HG03025 (cell line): ENCODE measurements around the gene A1CF.
"Not testable (repeated sequence)": the region's sequence is repeated elsewhere in the genome, so short reads cannot be mapped to it uniquely, and the experiment has no call there.

ENCODE experiments used
- ATAC-seq: cut with Tn5 transposase; IDR thresholded peaks from one replicate; pipeline ENCODE4 v1.9.1; 2021; ENCODE audit warnings: mild to moderate bottlenecking, moderate library complexity; ENCODE audit not compliant: unreplicated experiment, low FRiP score

The A1CF gene, protein sequence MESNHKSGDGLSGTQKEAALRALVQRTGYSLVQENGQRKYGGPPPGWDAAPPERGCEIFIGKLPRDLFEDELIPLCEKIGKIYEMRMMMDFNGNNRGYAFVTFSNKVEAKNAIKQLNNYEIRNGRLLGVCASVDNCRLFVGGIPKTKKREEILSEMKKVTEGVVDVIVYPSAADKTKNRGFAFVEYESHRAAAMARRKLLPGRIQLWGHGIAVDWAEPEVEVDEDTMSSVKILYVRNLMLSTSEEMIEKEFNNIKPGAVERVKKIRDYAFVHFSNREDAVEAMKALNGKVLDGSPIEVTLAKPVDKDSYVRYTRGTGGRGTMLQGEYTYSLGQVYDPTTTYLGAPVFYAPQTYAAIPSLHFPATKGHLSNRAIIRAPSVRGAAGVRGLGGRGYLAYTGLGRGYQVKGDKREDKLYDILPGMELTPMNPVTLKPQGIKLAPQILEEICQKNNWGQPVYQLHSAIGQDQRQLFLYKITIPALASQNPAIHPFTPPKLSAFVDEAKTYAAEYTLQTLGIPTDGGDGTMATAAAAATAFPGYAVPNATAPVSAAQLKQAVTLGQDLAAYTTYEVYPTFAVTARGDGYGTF

GRCh38 chr10:50885097-50885859, at the start of gene A1CF:
Gene A1CF (minus strand): TSS chr10:50885627. CDS start chr10:50859940, 25,687 bp downstream.
- no peak for ATAC-seq

DNA sequence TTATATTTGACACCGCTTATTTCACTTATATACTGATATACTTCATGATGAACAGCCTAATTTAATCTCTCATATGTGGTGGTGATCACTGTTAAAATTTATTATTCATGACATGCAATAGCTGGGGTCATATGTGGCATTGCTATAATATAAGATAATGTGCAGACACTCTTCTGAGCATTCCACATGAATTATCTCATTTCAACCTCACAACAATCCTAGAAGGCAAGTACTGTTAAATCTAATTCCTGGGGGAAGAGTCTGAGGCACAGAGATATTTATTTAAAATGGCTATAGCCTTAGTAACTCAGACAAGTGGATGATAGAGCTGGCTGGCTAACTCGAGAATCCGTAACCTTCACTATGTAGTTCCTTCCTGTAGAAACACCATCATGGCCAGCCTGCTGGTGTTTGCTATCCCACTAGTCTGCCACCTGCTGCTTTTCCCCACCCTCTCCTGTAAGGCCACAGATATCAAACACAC, 46.6 kb upstream of the A1CF start:
- no peak for ATAC-seq

GRCh38 chr10:50929670-50930069, 44.2 kb upstream of the A1CF start:
- no peak for ATAC-seq

DNA sequence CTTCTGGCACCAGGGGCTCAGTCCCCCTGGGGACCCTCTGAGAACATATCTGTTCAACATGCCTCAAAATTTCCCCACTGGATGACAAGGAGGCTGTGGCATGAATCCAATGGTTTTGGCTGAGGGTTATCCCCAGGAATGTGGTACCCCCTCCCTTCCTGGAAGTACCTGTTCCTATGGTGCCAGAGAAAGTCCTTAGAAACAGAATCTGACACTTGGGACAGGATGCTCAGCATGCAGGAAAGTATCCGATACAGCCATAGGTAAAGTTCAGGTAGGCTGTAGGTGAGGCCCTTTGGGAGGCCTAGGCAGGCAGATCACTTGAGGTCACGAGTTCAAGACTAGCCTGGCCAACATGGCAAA, 42.7 kb upstream of the A1CF start:
- no peak for ATAC-seq

GRCh38 chr10:50927522-50928189, 42.2 kb upstream of the A1CF start:
- ATAC-seq = no peak

GRCh38 chr10:50923471-50923870, 38.0 kb upstream of the A1CF start:
- ATAC-seq = not testable (repeated sequence)

DNA sequence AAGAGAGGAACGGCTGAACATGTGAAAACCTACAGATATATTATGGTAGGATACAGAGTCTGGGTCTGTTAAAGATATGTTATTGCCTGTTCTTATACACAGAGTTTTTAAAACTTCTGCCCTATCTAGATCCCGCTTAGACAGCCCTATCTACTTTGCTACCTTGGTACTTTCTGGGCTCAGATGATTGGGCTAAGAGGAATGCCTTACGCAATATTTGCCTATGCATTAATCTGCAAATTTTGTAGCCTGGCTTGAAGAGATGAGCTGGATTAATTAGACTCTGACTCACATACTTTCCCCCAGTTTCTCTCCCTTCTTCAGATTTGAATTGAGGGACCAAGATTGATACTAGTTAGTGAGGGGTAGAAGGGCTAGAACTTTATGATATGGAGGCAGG, 33.6 kb upstream of the A1CF start:
- ATAC-seq = no peak

DNA sequence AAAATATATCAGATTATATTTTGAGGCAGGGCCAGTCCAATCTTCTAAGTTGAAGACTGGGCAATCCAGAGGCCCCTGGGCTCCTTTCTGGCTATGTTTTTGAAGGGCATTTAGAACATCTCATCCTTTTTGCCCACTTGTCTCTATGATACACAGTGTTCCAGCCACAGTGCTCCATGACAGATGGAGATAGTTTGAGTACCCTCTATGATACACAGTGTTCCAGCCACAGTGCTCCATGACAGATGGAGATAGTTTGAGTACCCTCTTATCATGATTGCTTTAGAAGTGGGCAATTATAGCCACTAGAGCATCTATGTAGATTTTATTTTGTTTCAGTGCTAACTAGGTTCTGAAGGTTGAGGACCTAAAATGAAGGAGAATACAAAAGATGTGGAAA, 33.1 kb upstream of the A1CF start:
- no peak for ATAC-seq

- ATAC-seq = no peak
Observed at GRCh38 chr10:50917486-50917885, 32.1 kb upstream of the A1CF start.

- ATAC-seq = no peak
Observed at GRCh38 chr10:50909334-50910014, 24.0 kb upstream of the A1CF start.

DNA sequence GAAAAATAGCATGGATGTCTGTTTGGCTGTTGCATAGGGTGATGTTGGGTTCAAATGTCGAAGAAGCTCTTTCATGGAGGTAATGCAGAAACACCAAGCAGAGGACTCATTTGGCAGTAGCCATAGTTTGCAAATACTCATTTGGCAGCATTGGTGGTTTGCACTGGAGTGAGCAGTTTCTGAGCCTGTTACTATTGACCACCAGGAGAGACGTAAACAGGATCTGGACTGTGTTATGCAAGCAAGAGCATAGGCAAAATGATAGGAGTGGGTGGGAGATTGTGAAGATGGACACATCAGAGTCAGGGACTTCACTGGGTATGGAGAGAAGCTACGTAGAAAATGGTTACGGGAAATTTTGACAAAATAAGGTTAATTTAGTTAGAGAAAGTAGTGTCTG, 22.9 kb upstream of the A1CF start:
- no peak for ATAC-seq

- not testable (repeated sequence) for ATAC-seq
Observed at GRCh38 chr10:50905797-50906196, 20.4 kb upstream of the A1CF start.

DNA sequence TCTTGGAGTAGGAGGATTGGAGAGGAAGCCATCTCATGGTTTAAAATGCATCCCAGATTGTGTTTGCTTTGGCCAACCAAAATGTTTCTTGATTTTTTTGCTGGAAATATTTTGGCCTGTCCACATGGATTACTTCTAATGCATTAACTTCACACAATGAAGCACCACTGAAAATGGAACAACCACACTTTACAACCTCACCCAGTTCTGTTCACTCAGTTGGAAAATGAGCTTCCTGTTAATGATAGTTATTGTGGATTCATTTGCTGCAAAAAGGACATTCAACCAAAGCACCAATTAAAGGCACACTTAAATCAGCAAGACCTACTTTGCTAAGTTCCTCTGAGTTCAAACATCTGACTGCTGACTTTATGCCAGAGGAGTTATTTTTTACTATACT, 11.3 kb upstream of the A1CF start:
- no peak for ATAC-seq

DNA sequence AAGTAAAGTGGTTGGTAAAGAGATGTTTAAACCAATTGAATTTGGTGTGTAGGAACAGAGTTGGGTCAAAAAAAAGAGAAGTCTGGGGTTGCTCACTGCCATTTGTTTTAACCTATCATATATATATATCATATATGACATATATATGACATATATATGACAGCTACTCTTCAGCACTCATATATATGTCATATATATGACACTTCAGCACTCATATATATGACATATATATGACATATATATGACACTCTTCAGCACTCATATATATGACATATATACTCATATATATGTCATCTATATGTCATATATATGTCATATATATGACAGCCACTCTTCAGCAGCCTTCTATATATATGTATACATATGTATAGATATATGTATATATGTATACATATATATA, 8.9 kb upstream of the A1CF start:
- ATAC-seq = no peak

GRCh38 chr10:50892467-50892866, 7.0 kb upstream of the A1CF start:
- no peak for ATAC-seq

GRCh38 chr10:50884302-50884701, 1.1 kb downstream of the A1CF start:
- no peak for ATAC-seq

DNA sequence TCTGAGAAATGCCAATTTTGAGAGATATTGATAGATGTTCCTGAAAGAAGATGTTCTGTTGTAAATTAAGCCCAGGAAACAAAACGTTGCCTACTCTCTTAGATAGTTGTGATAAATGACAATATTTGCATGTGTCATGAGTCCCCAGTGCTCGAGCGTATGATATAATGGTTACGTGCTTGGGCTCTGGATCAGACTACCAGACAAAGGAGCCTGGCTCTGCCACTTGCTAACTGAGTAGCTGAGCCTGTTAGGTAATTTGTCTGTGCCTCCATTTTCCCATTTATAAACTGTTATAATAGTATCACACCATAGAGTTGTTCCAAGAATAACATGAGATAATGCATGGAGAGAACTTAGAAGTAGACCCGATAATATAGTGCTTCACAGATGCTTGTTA, 1.8 kb downstream of the A1CF start:
- no peak for ATAC-seq

GRCh38 chr10:50882540-50882983, 2.9 kb downstream of the A1CF start:
- ATAC-seq = no peak

DNA sequence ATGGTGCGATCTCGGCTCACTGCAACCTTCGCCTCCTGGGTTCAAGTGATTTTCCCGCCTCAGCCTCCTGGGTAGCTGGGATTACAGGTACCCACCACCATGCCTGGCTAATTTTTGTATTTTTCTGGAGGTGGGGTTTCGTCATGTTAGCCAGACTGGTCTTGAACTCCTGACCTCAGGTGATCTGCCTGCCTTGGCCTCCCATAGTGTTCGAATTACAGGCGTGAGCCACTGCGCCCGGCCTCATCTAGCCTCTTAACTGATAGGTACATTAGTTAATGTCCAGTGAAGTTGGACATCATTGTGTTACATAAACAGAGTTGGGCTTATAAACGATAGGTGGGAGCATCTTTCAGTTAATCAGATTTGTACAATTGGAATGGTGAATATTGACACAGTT, 4.4 kb downstream of the A1CF start:
- not testable (repeated sequence) for ATAC-seq

DNA sequence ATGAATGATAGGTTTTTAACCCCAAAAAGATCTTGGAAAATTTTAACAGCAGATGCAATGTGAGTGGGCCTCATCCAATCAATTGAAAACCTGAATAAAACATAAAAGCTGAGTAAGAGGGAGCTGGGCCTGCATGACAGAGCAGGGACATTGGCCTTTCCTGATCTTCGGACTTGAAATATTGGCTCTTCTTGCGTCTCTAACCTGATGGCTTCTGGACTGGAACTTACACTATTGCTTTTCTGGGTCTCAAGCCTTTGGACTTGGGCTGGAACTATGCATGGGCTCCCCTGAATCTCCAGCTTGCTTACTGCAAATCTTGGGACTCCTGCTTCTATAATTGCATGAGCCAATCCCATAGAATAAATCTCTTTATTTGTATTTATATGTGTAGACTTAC, 9.0 kb downstream of the A1CF start:
- ATAC-seq = no peak
